Parathyroid adenoma (tissue), 2 donors: ENCODE data around the gene RPL10.

Experiments
- H2AFZ ChIP-seq: fragments of 300-600 bp; sonication (generic); one replicate; pipeline ENCODE4 v1.7.0; 2017; ENCODE audit warnings: antibody characterized with exemption, mild to moderate bottlenecking
- H3K27ac ChIP-seq: fragments of 300-600 bp; sonication (generic); one replicate; pipeline ENCODE4 v1.7.0; 2017
- H3K27me3 ChIP-seq: fragments of 300-600 bp; sonication (generic); one replicate; pipeline ENCODE4 v1.7.0; 2017; ENCODE audit warnings: low read length; ENCODE audit not compliant: control insufficient read depth, insufficient read depth
- H3K36me3 ChIP-seq: fragments of 300-600 bp; sonication (generic); one replicate; pipeline ENCODE4 v1.7.0; 2017; ENCODE audit warnings: low read length; ENCODE audit not compliant: control insufficient read depth, insufficient read depth
- H3K4me1 ChIP-seq: fragments of 300-600 bp; sonication (generic); one replicate; pipeline ENCODE4 v1.7.0; 2017; ENCODE audit warnings: control low read depth
- H3K4me2 ChIP-seq: fragments of 300-600 bp; sonication (generic); one replicate; pipeline ENCODE4 v1.7.0; 2017; ENCODE audit warnings: low read length
- H3K4me3 ChIP-seq: fragments of 300-600 bp; sonication (generic); one replicate; pipeline ENCODE4 v1.7.0; 2017; ENCODE audit warnings: low read depth, low read length
- H3K79me2 ChIP-seq: fragments of 300-600 bp; sonication (generic); one replicate; pipeline ENCODE4 v1.7.0; 2017; ENCODE audit warnings: control low read depth
- H3K9ac ChIP-seq: fragments of 300-600 bp; sonication (generic); one replicate; pipeline ENCODE4 v1.7.0; 2017; ENCODE audit warnings: mild to moderate bottlenecking
- H3K9me3 ChIP-seq: fragments of 300-600 bp; sonication (generic); one replicate; pipeline ENCODE4 v1.7.0; 2017; ENCODE audit warnings: low read length; ENCODE audit not compliant: control insufficient read depth
- CTCF ChIP-seq: fragments of 300-600 bp; sonication (generic); IDR thresholded peaks from one replicate; pipeline ENCODE4 v1.7.0; 2017; ENCODE audit warnings: antibody characterized with exemption, mild to moderate bottlenecking
- donor health status: primary hyperparathyroidism.

The RPL10 gene

GRCh38 chrX:154411981-154412340, 13.8 kb downstream of the RPL10 start:
- Histone ChIP-seq H3K27ac (peak overlapping the region; percentile 85), H3K9me3 (no peaks in the 10 kb centered on the region), H3K36me3 (no peaks in the 10 kb centered on the region), H3K4me2 (peak overlapping the region; percentile 54), H3K9ac (peak overlapping the region; percentile 67), H3K4me3 (peak overlapping the region; percentile 68), H2AFZ (peak overlapping the region; percentile 89), H3K4me1 (peaks cover 2% of the 10 kb centered on the region), H3K79me2 (no peaks in the 10 kb centered on the region), H3K27me3 (no peaks in the 10 kb centered on the region)
- no peak for TF ChIP-seq CTCF

DNA sequence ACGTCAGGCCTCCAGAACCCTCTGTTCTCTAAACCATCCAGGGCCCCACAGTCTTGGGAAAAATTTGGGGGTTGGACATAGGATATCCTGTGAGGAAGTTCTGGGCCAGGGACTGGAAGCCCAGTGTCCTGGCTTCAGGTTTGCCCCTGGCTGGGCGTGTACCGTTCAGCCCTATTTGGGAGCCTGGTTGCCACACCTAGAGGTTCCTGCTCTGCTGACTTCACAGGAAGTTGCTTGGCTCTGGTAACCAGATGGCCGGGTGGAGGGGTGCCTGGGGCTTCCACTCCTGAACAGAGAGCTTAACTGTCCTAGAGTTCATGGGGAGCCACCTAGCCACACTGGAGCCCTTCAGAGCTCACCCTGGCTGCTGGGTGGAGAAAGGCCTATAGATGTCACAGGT, 14.3 kb downstream of the RPL10 start:
- Histone ChIP-seq H3K4me2 (peak overlapping the region; percentile 54), H3K27ac (peak overlapping the region; percentile 85), H3K79me2 (no peaks in the 10 kb centered on the region), H3K27me3 (no peaks in the 10 kb centered on the region), H3K4me1 (peaks cover 2% of the 10 kb centered on the region), H3K36me3 (no peaks in the 10 kb centered on the region), H3K9me3 (no peaks in the 10 kb centered on the region), H3K9ac (no peak overlapping the region), H3K4me3 (peak overlapping the region; percentile 68), H2AFZ (no peak overlapping the region)
- TF ChIP-seq CTCF = no peak

- no peak for TF ChIP-seq CTCF
- Histone ChIP-seq H3K4me3 (no peak overlapping the region), H3K4me1 (peaks cover 2% of the 10 kb centered on the region), H3K27ac (no peak overlapping the region), H3K9ac (no peak overlapping the region), H3K79me2 (no peaks in the 10 kb centered on the region), H3K4me2 (no peak overlapping the region), H2AFZ (no peak overlapping the region), H3K27me3 (no peaks in the 10 kb centered on the region), H3K9me3 (no peaks in the 10 kb centered on the region), H3K36me3 (no peaks in the 10 kb centered on the region)
Measured at GRCh38 chrX:154413142-154413541, 15.0 kb downstream of the RPL10 start.

DNA sequence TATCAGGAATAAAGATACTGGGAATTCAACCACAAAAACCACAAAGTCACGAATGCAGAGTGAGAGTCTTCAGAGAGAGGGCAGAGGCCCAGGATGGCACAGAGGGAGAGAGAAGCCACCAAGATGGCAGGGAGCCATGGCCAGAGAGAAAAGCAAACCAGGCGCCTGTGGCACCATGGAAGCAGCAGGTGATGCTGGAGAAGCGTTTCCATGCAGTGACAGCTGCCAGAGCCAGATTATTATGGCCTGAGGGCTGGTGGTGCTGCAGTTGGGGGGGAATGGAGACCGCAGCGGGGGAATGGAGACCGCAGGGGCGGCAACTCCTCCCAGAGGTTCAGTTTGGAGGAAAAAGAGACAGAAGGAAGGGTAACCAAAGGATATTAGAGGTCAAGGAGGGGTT, 19.0 kb downstream of the RPL10 start:
- no peaks in the 10 kb centered on the region for H3K9me3 ChIP-seq
- no peak overlapping the region for H3K4me2 ChIP-seq
- peaks cover 2% of the 10 kb centered on the region for H3K4me1 ChIP-seq
- no peak overlapping the region for H3K9ac ChIP-seq
- H3K79me2 ChIP-seq = no peaks in the 10 kb centered on the region
- no peak overlapping the region for H3K27ac ChIP-seq
- no peaks in the 10 kb centered on the region for H3K36me3 ChIP-seq
- TF ChIP-seq CTCF = no peak
- no peak overlapping the region for H3K4me3 ChIP-seq
- no peaks in the 10 kb centered on the region for H3K27me3 ChIP-seq
- no peak overlapping the region for H2AFZ ChIP-seq

GRCh38 chrX:154419189-154419588, 21.0 kb downstream of the RPL10 start:
- no peak overlapping the region for H3K27ac ChIP-seq
- H3K36me3 ChIP-seq = no peaks in the 10 kb centered on the region
- H3K4me2 ChIP-seq = no peak overlapping the region
- H3K79me2 ChIP-seq = no peaks in the 10 kb centered on the region
- TF ChIP-seq CTCF = no peak
- H3K4me3 ChIP-seq = no peak overlapping the region
- H3K9ac ChIP-seq = no peak overlapping the region
- no peaks in the 10 kb centered on the region for H3K27me3 ChIP-seq
- H3K4me1 ChIP-seq = no peaks in the 10 kb centered on the region
- H3K9me3 ChIP-seq = no peaks in the 10 kb centered on the region
- no peak overlapping the region for H2AFZ ChIP-seq
